Measurements from ENCODE around the gene STAB1. TPM values are rescaled to one million over a fixed set of nuclear protein-coding genes. Genes with fewer than 3 reads are reported as not detected.

The STAB1 gene
- total and polyA plus RNA-seq, 2 experiments from 2014 or later: 0.90 to 1.9 TPM

DNA sequence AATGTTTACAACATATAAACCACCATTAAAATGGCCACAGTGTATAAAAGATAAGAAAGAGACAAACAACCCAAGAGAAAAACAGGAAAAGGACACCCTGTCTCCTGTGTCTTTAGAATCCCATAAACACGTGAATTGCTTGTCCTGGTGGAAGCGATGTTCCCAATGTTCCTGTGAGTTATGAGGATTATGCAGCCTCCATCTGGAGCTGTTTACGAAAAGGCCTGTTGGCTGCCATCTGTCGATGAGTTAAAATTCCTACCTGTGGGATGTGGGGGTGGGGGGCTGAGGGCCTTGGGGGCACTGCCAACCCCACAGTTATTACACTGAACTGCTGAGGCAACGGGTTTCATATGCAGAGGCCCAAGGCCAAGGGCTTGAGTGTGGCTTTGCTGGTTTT lies 26.1 kb upstream of the STAB1 start (continued):
- TF ChIP-seq, protein P1, sequence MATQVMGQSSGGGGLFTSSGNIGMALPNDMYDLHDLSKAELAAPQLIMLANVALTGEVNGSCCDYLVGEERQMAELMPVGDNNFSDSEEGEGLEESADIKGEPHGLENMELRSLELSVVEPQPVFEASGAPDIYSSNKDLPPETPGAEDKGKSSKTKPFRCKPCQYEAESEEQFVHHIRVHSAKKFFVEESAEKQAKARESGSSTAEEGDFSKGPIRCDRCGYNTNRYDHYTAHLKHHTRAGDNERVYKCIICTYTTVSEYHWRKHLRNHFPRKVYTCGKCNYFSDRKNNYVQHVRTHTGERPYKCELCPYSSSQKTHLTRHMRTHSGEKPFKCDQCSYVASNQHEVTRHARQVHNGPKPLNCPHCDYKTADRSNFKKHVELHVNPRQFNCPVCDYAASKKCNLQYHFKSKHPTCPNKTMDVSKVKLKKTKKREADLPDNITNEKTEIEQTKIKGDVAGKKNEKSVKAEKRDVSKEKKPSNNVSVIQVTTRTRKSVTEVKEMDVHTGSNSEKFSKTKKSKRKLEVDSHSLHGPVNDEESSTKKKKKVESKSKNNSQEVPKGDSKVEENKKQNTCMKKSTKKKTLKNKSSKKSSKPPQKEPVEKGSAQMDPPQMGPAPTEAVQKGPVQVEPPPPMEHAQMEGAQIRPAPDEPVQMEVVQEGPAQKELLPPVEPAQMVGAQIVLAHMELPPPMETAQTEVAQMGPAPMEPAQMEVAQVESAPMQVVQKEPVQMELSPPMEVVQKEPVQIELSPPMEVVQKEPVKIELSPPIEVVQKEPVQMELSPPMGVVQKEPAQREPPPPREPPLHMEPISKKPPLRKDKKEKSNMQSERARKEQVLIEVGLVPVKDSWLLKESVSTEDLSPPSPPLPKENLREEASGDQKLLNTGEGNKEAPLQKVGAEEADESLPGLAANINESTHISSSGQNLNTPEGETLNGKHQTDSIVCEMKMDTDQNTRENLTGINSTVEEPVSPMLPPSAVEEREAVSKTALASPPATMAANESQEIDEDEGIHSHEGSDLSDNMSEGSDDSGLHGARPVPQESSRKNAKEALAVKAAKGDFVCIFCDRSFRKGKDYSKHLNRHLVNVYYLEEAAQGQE (IDR thresholded peaks at IDR 0.05; ENCODE audit: unreplicated experiment): no peak
- no peak for TF ChIP-seq EZH2phosphoT487 (IDR thresholded peaks at IDR 0.05; ENCODE audit: unreplicated experiment)

DNA sequence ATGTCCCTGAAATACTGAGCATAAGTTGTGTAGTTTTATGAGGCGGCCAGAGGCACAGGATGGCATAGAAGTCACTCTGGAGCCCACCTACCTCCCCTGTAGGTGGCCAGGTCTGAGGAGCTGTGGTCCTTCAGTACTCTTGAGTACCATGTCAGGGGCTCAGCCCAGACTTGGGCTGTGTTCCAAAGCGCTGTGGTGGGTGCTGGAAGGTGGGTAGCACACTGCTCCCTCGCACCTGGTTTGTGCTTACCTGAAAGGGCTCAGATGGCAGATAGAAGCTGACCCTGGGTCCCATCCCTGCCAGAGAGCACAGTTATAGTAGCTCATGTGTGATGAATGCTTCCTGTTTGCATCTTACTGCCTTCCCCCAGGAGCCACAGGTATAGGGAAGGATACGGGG lies 24.2 kb upstream of the STAB1 start:
- Histone ChIP-seq H3K27ac (ENCODE audit: low read depth) (no peak overlapping the region; the same call in 1 of the 2 replicates), H2AFZ (no peak overlapping the region), H3K4me2 (no peak overlapping the region), H3F3A (replicated peaks; ENCODE audit: low read depth) (0 out of 2 replicates have a peak, but pooled peaks cover 8% of the 10 kb centered on the region), H3K9me2 (ENCODE audit: insufficient read depth) (no peaks in the 10 kb centered on the region), H3K36me3 (ENCODE audit: insufficient read depth) (peaks cover 22% of the 10 kb centered on the region), H3K4me1 (ENCODE audit: insufficient read depth) (no peaks in the 10 kb centered on the region), H3K27me3 (ENCODE audit: insufficient read depth) (no peaks in the 10 kb centered on the region), H4K20me1 (replicated peaks; ENCODE audit: insufficient read depth) (peaks cover 7% of the 10 kb centered on the region), H3K79me2 (replicated peaks; ENCODE audit: insufficient read depth) (peaks cover 32% of the 10 kb centered on the region), H3K4me3 (no peak overlapping the region)
- peaks cover 4% of the 10 kb centered on the region for H3K27me3 Mint-ChIP-seq (ENCODE audit: insufficient read depth, low read depth, poor library complexity)
- TF ChIP-seq ZNF114 (CRISPR knock-in tag; IDR thresholded peaks at IDR 0.05) (no peak), POLR2AphosphoS5 (IDR thresholded peaks at IDR 0.05; ENCODE audit: low read depth) (no peak), STAT1 (IDR thresholded peaks at IDR 0.05; ENCODE audit: unreplicated experiment) (no peak)
- TF ChIP-seq, protein P2, sequence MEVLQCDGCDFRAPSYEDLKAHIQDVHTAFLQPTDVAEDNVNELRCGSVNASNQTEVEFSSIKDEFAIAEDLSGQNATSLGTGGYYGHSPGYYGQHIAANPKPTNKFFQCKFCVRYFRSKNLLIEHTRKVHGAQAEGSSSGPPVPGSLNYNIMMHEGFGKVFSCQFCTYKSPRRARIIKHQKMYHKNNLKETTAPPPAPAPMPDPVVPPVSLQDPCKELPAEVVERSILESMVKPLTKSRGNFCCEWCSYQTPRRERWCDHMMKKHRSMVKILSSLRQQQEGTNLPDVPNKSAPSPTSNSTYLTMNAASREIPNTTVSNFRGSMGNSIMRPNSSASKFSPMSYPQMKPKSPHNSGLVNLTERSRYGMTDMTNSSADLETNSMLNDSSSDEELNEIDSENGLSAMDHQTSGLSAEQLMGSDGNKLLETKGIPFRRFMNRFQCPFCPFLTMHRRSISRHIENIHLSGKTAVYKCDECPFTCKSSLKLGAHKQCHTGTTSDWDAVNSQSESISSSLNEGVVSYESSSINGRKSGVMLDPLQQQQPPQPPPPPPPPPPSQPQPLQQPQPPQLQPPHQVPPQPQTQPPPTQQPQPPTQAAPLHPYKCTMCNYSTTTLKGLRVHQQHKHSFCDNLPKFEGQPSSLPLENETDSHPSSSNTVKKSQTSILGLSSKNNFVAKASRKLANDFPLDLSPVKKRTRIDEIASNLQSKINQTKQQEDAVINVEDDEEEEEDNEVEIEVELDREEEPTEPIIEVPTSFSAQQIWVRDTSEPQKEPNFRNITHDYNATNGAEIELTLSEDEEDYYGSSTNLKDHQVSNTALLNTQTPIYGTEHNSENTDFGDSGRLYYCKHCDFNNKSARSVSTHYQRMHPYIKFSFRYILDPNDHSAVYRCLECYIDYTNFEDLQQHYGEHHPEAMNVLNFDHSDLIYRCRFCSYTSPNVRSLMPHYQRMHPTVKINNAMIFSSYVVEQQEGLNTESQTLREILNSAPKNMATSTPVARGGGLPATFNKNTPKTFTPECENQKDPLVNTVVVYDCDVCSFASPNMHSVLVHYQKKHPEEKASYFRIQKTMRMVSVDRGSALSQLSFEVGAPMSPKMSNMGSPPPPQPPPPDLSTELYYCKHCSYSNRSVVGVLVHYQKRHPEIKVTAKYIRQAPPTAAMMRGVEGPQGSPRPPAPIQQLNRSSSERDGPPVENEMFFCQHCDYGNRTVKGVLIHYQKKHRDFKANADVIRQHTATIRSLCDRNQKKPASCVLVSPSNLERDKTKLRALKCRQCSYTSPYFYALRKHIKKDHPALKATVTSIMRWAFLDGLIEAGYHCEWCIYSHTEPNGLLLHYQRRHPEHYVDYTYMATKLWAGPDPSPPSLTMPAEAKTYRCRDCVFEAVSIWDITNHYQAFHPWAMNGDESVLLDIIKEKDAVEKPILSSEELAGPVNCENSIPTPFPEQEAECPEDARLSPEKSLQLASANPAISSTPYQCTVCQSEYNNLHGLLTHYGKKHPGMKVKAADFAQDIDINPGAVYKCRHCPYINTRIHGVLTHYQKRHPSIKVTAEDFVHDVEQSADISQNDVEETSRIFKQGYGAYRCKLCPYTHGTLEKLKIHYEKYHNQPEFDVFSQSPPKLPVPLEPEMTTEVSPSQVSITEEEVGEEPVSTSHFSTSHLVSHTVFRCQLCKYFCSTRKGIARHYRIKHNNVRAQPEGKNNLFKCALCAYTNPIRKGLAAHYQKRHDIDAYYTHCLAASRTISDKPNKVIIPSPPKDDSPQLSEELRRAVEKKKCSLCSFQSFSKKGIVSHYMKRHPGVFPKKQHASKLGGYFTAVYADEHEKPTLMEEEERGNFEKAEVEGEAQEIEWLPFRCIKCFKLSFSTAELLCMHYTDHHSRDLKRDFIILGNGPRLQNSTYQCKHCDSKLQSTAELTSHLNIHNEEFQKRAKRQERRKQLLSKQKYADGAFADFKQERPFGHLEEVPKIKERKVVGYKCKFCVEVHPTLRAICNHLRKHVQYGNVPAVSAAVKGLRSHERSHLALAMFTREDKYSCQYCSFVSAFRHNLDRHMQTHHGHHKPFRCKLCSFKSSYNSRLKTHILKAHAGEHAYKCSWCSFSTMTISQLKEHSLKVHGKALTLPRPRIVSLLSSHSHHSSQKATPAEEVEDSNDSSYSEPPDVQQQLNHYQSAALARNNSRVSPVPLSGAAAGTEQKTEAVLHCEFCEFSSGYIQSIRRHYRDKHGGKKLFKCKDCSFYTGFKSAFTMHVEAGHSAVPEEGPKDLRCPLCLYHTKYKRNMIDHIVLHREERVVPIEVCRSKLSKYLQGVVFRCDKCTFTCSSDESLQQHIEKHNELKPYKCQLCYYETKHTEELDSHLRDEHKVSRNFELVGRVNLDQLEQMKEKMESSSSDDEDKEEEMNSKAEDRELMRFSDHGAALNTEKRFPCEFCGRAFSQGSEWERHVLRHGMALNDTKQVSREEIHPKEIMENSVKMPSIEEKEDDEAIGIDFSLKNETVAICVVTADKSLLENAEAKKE (CRISPR knock-in tag; IDR thresholded peaks at IDR 0.05): no peak
- H3K36me3 Mint-ChIP-seq (ENCODE audit: low read depth): peaks cover 49% of the 10 kb centered on the region
- no peak overlapping the region for H3K4me3 Mint-ChIP-seq
- no peak for ATAC-seq
- DNase-seq (ENCODE audit: low spot score): no peak
- no peaks in the 10 kb centered on the region; the same call in 2 of the 3 replicates for H3K4me1 Mint-ChIP-seq
- H3K27ac Mint-ChIP-seq: no peak overlapping the region
- H3K9me3 Mint-ChIP-seq: no peaks in the 10 kb centered on the region
